ENCODE measurements around the gene FAM168A. TPM values are rescaled to one million over a fixed set of nuclear protein-coding genes. Genes with fewer than 3 reads are reported as not detected.

Gene FAM168A
- total RNA-seq, 1 experiment from 2014 or later, result 62.8 TPM

DNA sequence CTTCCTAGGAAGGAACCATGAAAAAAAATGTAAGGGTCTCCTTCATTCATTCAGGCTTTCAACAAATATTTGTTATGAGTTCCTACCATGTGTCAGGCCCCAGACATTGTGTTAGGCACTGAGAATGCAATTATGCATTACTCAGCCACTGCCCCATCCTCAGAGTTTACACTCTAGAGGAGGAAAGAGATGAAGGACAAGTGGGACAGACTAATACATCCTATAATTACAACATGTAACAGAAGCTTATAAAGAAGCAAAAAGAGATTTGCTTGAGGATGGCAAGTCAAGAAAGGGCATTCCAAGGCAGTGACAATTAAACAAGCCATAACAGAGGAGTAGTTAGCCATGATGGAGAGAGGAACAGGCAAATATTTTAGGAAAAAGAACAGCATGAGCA is 78.6 kb downstream of the FAM168A start:
- Histone ChIP-seq H3K9me3 (ENCODE audit: control insufficient read depth, insufficient read depth, low read depth, low read length) (no peaks in the 10 kb centered on the region), H3K4me3 (ENCODE audit: low read depth in 2 of 2, low read length in 2 of 2) (no peak overlapping the region), H3K4me1 (ENCODE audit: control insufficient read depth, insufficient read depth, low read length) (no peaks in the 10 kb centered on the region), H3K27me3 (ENCODE audit: control insufficient read depth, insufficient read depth, low read length) (no peaks in the 10 kb centered on the region), H3K27ac (ENCODE audit: low read length) (no peak overlapping the region), H3K36me3 (ENCODE audit: control insufficient read depth, insufficient read depth, low read length) (no peaks in the 10 kb centered on the region)
- POLR2A ChIA-PET, result no interaction called here
- BruUV-seq (replicated peaks), result no TSS peak
- ATAC-seq (no peak), DNase-seq (ENCODE audit: low read depth, low spot score) (no peak)
- CTCF ChIA-PET, result no interaction called here
- intact Hi-C loops (cut with micrococcal nuclease; ENCODE audit: unreplicated experiment) (no loop called here), in situ Hi-C loops (cut with HindIII; ENCODE audit: low pct_unique_long_range_greater_than_20kb, low sequenced_read_pairs) (no loop called here)
- TF ChIP-seq POLR2AphosphoS5 (IDR thresholded peaks at IDR 0.05; ENCODE audit: low read depth, low read length), result no peak
- TF ChIP-seq, protein P1, sequence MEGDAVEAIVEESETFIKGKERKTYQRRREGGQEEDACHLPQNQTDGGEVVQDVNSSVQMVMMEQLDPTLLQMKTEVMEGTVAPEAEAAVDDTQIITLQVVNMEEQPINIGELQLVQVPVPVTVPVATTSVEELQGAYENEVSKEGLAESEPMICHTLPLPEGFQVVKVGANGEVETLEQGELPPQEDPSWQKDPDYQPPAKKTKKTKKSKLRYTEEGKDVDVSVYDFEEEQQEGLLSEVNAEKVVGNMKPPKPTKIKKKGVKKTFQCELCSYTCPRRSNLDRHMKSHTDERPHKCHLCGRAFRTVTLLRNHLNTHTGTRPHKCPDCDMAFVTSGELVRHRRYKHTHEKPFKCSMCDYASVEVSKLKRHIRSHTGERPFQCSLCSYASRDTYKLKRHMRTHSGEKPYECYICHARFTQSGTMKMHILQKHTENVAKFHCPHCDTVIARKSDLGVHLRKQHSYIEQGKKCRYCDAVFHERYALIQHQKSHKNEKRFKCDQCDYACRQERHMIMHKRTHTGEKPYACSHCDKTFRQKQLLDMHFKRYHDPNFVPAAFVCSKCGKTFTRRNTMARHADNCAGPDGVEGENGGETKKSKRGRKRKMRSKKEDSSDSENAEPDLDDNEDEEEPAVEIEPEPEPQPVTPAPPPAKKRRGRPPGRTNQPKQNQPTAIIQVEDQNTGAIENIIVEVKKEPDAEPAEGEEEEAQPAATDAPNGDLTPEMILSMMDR (IDR thresholded peaks at IDR 0.05), result no peak
- TF ChIP-seq, protein P2, sequence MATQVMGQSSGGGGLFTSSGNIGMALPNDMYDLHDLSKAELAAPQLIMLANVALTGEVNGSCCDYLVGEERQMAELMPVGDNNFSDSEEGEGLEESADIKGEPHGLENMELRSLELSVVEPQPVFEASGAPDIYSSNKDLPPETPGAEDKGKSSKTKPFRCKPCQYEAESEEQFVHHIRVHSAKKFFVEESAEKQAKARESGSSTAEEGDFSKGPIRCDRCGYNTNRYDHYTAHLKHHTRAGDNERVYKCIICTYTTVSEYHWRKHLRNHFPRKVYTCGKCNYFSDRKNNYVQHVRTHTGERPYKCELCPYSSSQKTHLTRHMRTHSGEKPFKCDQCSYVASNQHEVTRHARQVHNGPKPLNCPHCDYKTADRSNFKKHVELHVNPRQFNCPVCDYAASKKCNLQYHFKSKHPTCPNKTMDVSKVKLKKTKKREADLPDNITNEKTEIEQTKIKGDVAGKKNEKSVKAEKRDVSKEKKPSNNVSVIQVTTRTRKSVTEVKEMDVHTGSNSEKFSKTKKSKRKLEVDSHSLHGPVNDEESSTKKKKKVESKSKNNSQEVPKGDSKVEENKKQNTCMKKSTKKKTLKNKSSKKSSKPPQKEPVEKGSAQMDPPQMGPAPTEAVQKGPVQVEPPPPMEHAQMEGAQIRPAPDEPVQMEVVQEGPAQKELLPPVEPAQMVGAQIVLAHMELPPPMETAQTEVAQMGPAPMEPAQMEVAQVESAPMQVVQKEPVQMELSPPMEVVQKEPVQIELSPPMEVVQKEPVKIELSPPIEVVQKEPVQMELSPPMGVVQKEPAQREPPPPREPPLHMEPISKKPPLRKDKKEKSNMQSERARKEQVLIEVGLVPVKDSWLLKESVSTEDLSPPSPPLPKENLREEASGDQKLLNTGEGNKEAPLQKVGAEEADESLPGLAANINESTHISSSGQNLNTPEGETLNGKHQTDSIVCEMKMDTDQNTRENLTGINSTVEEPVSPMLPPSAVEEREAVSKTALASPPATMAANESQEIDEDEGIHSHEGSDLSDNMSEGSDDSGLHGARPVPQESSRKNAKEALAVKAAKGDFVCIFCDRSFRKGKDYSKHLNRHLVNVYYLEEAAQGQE (IDR thresholded peaks at IDR 0.05; ENCODE audit: insufficient read depth in 1 of 2, low read depth in 2 of 2, low read length in 1 of 2), result no peak
- no peak for TF ChIP-seq TCF7L2 (IDR thresholded peaks at IDR 0.05; ENCODE audit: low read depth, low read length)
- no peak for TF ChIP-seq SIN3A (IDR thresholded peaks at IDR 0.05; ENCODE audit: borderline replicate concordance, insufficient read depth, low read depth, low read length)

DNA sequence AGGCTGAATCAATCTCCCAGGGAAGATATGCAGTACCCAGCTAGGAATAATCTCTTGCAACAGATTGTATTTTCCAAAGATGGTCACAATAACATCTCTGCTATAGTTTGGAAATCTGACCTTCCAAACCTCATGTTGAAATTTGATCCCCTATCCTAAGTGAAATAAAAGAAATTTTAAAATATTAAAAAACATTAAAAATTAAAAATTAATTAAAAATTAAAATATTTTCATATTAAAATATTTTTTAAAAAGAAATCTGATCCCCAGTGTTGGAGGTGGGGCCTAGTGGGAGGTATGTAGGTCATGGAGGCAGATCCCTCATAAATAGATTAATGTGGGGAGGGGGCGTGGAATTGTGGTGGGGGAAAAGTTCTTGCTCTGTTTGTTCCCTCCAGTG is 79.7 kb downstream of the FAM168A start:
- H3K27ac ChIP-seq (ENCODE audit: low read length), result no peak overlapping the region
- intact Hi-C loops (cut with micrococcal nuclease; ENCODE audit: unreplicated experiment) (no loop called here), in situ Hi-C loops (cut with HindIII; ENCODE audit: low pct_unique_long_range_greater_than_20kb, low sequenced_read_pairs) (no loop called here)
- H3K36me3 ChIP-seq (ENCODE audit: control insufficient read depth, insufficient read depth, low read length), result no peaks in the 10 kb centered on the region
- no peak for ATAC-seq
- ChIA-PET CTCF (no interaction called here), POLR2A (no interaction called here)
- H3K9me3 ChIP-seq (ENCODE audit: control insufficient read depth, insufficient read depth, low read depth, low read length), result no peaks in the 10 kb centered on the region
- no peaks in the 10 kb centered on the region for H3K4me1 ChIP-seq (ENCODE audit: control insufficient read depth, insufficient read depth, low read length)
- no peak overlapping the region for H3K4me3 ChIP-seq (ENCODE audit: low read depth in 2 of 2, low read length in 2 of 2)
- DNase-seq (ENCODE audit: low read depth, low spot score), result no peak
- TF ChIP-seq TCF7L2 (IDR thresholded peaks at IDR 0.05; ENCODE audit: low read depth, low read length) (no peak), SIN3A (IDR thresholded peaks at IDR 0.05; ENCODE audit: borderline replicate concordance, insufficient read depth, low read depth, low read length) (no peak), POLR2AphosphoS5 (IDR thresholded peaks at IDR 0.05; ENCODE audit: low read depth, low read length) (no peak)
- TF ChIP-seq, protein P1 (IDR thresholded peaks at IDR 0.05), result no peak
- TF ChIP-seq, protein P2 (IDR thresholded peaks at IDR 0.05; ENCODE audit: insufficient read depth in 1 of 2, low read depth in 2 of 2, low read length in 1 of 2), result no peak
- no TSS peak for BruUV-seq (replicated peaks)
- H3K27me3 ChIP-seq (ENCODE audit: control insufficient read depth, insufficient read depth, low read length), result no peaks in the 10 kb centered on the region
